H1 (cell line): ENCODE data around the gene TSPEAR.

ENCODE experiments used
- CTCF ChIP-seq, 3 experiments: IDR thresholded peaks; 1 replicate in 2 of 3; 2 replicates in 1 of 3; pipeline versions ENCODE4 v1.5.1 to v1.6.1; 2011; ENCODE audit warnings: low read length in 3 of 3, mild to moderate bottlenecking in 3 of 3, inconsistent platforms in 2 of 3, low read depth in 1 of 3, moderate library complexity in 1 of 3; ENCODE audit not compliant: insufficient read depth in 1 of 3; ENCODE audit errors: control extremely low read depth in 1 of 3
- EZH2 ChIP-seq: fragments of 200-600 bp; sonication (generic); IDR thresholded peaks from 2 replicates; pipeline ENCODE4 v1.7.1; 2012; ENCODE audit warnings: low read depth, mild to moderate bottlenecking, moderate library complexity, low read length, inconsistent platforms; ENCODE audit not compliant: severe bottlenecking
- HDAC2 ChIP-seq, 2 experiments: fragments of 300-600 bp in 1 of 2; sonication (generic) in 1 of 2; IDR thresholded peaks; 2 replicates each; pipeline ENCODE4 v1.6.1; 2011 to 2012; ENCODE audit warnings: low read depth in 2 of 2, low read length in 2 of 2, mild to moderate bottlenecking in 2 of 2, moderate library complexity in 2 of 2, borderline replicate concordance in 1 of 2, inconsistent platforms in 1 of 2
- POLR2A ChIP-seq, 2 experiments: IDR thresholded peaks; 1 replicate in 1 of 2; 2 replicates in 1 of 2; pipeline ENCODE4 v1.6.1; 2011; ENCODE audit warnings: low read depth in 2 of 2, low read length in 2 of 2, mild to moderate bottlenecking in 2 of 2; ENCODE audit errors: control extremely low read depth in 1 of 2
- SIN3A ChIP-seq, 2 experiments: IDR thresholded peaks in 1 of 2; conservative IDR thresholded peaks in 1 of 2; 2 replicates each; pipeline ENCODE4 v1.6.1; 2011 to 2012; ENCODE audit warnings: low read length in 2 of 2, improper control_type of control experiment in 1 of 2, low read depth in 1 of 2, mild to moderate bottlenecking in 1 of 2
- YY1 ChIP-seq: IDR thresholded peaks from 2 replicates; pipeline ENCODE4 v1.6.1; 2011; ENCODE audit warnings: low read depth, mild to moderate bottlenecking, low read length

GRCh38 chr21:44449473-44450363 lies 261.7 kb downstream of the TSPEAR start:
- no peak for TF ChIP-seq CTCF (IDR thresholded peaks at IDR 0.05; ENCODE audit: control extremely low read depth in 1 of 3, insufficient read depth in 1 of 3, low read depth in 1 of 3, low read length in 3 of 3)
- TF ChIP-seq HDAC2 (IDR thresholded peaks at IDR 0.05; ENCODE audit: borderline replicate concordance in 1 of 2, low read depth in 2 of 2, low read length in 2 of 2): no peak
- TF ChIP-seq YY1: no peak
- TF ChIP-seq POLR2A (IDR thresholded peaks at IDR 0.05; ENCODE audit: control extremely low read depth in 1 of 2, low read depth in 2 of 2, low read length in 2 of 2): no peak
- no peak for TF ChIP-seq SIN3A (conservative IDR thresholded peaks at IDR 0.05 in 1 of 2, IDR thresholded peaks at IDR 0.05 in 1 of 2; ENCODE audit: low read depth in 1 of 2, low read length in 2 of 2)
- no peak for TF ChIP-seq EZH2
